Stimulated activated CD8-positive, alpha-beta memory T cell treated with anti-CD3 and anti-CD28 coated beads, Interleukin-15, amount 100 ng/mL, for 1 hour (primary cell): ENCODE results near the gene ARHGEF16.

ENCODE experiments used
- DNase-seq: peaks from one replicate; pipeline ENCODE4 v3.0.0-alpha.2; 2020; ENCODE audit warnings: low read depth

ARHGEF16 gene

GRCh38 chr1:3453891-3454810 is at the start of gene ARHGEF16:
ARHGEF16 (plus strand) TSS chr1:3454665; CDS start chr1:3463085, 8,420 bp downstream.
- no peak for DNase-seq

- no peak for DNase-seq
These were observed 49.7 kb upstream of the ARHGEF16 start for GRCh38 chr1:3404801-3405200.

GRCh38 chr1:3405491-3405890 is 49.0 kb upstream of the ARHGEF16 start:
- no peak for DNase-seq

DNA sequence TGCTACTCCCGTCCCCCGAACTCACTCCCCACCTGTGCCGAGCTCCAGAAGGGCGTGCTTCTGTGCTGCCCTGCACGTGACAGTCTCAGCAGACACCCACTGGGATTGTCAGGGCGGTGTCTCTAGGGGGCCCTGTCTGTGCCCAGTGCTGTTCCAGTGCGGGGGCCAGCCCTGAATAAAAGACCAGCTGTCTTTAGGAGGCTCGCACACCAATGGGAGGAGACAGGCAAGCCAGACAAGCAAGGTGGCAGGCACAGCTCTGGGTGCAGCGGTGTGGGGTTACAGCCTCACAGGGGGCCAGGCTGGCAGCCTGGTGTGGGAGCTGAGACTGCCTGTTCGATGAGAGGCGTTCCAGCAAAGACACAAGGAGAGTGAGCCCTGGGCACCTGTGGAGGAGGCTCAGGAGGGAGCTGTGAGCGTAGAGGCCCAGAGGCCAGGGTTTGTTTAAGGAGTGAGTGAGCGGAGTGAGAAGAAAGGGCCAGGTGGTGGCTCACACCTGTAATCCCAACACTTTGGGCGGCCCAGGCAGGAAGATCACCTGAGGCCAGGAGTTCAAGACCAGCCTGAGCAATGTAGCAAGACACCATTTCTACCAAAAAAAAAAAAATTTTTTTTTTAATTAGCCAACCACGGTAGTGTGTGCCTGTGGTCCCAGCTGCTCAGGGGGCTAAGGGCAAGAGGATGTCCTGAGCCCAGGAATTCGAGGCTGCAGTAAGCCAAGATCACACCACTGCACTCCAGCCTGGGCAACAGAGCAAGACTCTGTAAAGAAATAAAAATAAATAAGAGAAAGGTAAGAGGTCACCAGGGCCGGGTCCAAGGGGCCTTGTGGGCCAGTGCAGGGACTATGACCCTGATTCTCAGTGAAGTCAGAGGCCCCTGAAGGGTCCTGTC is 48.2 kb upstream of the ARHGEF16 start:
- no peak for DNase-seq

DNA sequence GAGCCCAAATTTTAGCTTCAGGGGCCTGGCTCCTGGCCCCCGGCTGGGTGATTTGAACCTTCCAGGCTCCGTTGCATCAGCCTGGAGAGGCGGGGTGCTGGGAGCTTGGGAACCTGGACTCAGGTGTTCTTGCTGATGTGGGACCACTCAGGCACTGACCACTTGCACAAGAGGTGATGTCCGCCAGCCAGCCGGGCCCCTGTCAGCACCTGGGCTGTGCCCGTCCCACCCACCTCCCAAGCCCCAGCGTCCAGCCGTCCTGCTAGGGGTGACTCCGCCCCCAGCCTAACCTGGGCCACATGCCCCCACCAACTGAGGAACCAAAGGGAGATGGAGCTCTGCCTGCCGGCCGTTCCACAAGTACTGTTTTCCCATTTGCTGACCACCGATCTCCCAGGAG is 47.4 kb upstream of the ARHGEF16 start:
- no peak for DNase-seq

GRCh38 chr1:3408751-3409266 is 45.7 kb upstream of the ARHGEF16 start:
- no peak for DNase-seq

DNA sequence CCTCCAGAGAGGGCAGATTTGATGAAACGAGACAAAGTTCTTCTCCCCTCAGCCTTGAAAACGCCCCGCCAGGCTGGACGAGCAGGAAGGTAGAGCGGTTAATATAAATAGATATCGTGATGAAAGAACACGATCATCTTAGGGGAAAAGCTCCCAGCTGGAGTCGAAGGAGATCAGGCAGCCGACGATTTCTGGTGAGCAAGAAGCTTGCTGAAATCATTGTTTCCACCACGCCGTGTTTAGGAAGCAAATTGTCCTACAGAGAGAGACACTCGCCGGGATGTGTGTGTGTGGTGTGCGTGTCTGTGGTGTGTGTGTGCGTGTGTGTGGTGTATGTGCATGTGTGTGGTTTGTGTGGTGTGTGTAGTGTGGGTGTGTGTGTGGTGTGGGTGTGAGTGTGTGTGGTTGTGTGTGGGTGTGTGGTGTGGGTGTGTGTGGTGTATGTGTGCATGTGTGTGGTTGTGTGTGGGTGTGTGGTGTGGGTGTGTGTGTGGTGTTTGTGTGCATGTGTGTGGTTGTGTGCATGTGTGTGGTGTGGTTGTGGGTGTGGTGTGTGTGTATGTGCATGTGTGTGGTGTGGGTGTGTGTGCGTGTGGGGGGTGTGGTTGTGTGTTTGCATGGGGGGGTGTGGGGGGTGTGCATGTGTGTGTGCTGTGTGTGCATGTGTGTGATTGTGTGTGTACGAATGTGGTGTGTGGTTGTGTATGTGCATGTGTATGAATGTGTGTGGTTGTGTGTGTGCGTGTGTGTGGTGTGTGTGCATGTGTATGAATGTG is 44.9 kb upstream of the ARHGEF16 start:
- DNase-seq, result no peak

- no peak for DNase-seq
These were observed 44.1 kb upstream of the ARHGEF16 start for GRCh38 chr1:3410142-3410925.

- no peak for DNase-seq
These were observed 42.7 kb upstream of the ARHGEF16 start for GRCh38 chr1:3411806-3412205.

DNA sequence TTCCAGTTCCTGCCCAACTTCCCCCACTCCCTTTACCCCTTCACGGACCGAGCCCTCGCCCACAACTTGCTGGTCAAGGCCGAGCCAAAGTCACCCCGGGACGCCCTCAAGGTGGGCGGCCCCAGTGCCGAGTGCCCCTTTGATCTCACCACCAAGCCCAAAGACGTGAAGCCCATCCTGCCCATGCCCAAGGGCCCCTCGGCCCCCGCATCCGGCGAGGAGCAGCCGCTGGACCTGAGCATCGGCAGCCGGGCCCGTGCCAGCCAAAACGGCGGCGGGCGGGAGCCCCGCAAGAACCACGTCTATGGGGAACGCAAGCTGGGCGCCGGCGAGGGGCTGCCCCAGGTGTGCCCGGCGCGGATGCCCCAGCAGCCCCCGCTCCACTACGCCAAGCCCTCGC is 42.1 kb upstream of the ARHGEF16 start:
- DNase-seq, result no peak

GRCh38 chr1:3413975-3414710 is 40.3 kb upstream of the ARHGEF16 start:
- DNase-seq, result no peak

GRCh38 chr1:3415260-3416090 is 39.0 kb upstream of the ARHGEF16 start:
- no peak for DNase-seq

GRCh38 chr1:3417082-3417739 is 37.3 kb upstream of the ARHGEF16 start:
- DNase-seq, result no peak

GRCh38 chr1:3417934-3418333 is 36.5 kb upstream of the ARHGEF16 start:
- no peak for DNase-seq

DNA sequence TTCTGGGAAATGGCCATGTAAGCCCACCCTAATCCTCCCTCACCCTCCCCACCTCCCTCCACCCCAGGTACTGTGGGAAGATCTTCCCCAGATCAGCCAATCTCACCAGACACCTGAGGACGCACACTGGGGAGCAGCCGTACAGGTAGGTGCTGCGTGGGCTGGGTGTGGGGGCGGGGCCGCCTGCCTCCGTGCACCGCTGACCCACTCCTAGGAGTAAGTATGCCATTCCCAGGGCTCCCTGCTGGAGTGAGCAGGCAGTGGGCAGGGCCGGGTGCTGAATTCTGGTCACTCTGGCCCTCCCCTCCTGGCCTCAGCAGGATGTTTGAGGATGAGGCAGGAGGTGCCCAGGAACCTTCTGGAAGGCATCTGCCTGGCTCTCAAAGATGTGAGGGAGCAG is 35.9 kb upstream of the ARHGEF16 start:
- no peak for DNase-seq

DNA sequence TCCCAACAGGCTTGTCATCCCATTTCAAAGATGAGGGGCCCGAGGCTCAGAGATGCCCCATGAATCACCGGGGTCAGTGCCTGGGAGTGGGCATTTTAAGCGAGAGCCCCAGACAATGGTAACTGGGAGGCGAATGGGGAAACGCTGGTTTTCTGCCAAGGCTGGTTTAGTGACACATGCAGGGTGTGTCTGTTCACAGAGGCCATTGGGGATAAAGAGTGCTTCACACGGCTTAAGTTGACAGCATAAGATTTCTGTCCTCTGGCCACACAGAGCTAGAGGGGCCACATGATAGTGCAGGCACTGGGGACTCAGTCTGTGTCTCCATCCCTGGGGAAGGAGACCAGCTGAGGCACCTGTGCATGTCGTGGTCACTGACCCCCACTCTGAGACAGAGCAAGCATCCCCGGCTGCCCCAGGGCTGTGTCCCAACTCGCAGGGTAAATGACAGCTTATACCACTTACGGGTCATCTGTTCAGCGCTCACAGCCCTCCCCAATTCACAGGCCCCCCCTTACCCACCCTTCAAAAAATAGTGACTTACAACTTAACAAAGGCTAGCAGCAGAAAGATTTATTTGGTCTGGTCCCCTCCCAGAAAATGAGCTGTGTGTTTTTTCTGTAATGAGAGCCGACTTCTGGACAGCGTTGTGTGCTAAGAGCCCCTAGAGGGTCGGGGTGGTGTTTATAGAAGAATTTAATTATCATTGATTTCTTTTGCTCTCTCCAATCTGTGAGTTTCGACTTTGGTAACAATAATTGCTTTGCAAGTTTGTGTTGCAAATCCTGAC is 34.9 kb upstream of the ARHGEF16 start:
- DNase-seq, result no peak

DNA sequence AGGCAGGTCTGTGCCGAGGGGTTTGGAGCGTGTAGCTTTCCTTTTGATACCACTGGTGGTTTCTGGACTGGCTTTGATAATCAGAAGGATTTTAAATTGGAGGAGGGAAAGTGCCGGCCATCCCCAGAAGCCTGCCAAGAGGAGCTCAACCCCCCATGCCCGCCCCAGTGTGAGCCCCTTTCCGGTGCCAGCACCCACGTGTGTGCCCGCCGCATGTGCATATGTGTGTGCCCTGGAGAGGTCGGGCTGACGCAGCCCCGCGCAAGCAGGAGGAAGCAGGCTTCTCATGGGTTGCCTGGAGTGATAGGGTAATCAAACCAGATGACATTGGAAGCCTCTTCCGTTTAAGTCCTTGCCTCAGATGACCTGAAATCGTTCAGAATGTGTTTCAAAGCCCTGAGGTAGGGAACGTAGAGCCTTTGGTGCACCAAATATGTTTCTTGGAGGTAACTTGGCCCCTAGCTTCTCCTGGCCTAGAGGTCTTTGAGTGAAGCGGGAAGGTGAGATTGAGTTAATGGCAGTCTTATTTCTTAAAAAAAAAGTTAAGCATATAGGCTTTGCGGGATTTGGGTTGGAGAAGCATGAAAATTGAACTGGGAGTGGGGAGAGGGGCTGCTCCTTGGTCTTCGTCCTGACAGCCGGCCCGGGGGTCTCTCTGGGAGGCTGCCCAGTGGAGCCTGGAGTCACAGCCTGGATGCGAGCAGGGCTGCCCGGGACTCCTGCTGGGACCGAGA is 34.1 kb upstream of the ARHGEF16 start:
- no peak for DNase-seq
